GM19395 (cell line): ENCODE measurements around the gene UBE3C.
A peak's percentile ranks its signal among the peaks of the same experiment; 100 is the strongest.

Experiments used
- ATAC-seq: cut with Tn5 transposase; IDR thresholded peaks from one replicate; pipeline ENCODE4 v1.9.1; 2021; ENCODE audit warnings: mild to moderate bottlenecking, moderate library complexity; ENCODE audit not compliant: unreplicated experiment

Gene UBE3C

GRCh38 chr7:157168571-157168970 is 29.8 kb downstream of the UBE3C start:
- no peak for ATAC-seq

GRCh38 chr7:157176771-157177170 is 38.0 kb downstream of the UBE3C start:
- no peak for ATAC-seq

DNA sequence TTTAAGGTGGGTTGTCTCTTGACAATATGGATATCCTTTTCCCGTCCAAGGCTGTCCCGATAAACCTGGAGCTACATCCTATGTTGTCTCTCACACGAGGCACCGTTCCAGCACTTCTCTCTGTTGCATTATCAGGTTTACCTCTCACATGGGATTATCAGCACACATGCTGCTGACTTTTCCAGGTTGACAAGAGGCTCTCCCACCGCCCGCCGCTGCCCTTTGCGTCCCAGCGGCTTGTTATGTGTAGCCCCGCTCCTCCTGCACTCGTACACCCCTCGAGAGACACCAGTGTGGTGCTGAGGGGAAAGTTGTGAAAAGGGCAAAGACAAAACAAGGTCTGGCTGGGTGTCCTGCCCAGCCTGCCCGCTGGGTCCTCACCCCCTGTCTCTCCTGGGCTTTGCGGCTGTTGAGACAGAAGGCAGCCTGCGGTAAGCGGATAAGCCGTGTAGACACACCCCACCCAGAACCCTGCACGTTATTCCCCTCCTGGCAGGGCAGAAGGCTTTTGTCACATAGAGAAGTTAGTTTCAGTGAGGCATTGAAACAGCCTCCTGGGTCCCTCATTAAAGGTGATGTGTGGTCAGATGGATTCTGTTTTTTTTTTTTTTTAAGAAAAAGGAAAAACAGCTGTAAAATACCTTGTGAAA is 38.7 kb downstream of the UBE3C start:
- no peak for ATAC-seq

- no peak for ATAC-seq
These were observed 39.3 kb downstream of the UBE3C start for GRCh38 chr7:157177983-157178381.

DNA sequence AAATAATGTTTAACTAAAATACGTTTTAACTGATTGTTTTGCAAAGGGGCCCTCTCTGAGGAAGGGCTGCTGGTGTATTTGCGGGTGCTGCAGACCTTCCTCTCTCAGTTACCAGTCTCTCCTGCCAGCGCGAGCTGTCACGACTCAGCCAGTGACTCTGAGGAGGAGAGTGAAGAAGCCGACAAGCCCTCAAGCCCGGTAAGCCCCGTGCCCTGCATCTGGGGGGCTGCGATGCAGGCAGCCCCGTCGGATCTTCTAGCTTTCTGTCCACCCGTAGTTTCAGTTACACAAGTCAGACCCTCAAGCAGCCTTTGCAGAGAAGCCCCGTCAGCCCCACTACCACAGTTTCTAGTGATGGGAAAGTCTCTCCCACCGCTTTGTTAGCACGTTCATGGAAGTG is 45.1 kb downstream of the UBE3C start:
- ATAC-seq = no peak

DNA sequence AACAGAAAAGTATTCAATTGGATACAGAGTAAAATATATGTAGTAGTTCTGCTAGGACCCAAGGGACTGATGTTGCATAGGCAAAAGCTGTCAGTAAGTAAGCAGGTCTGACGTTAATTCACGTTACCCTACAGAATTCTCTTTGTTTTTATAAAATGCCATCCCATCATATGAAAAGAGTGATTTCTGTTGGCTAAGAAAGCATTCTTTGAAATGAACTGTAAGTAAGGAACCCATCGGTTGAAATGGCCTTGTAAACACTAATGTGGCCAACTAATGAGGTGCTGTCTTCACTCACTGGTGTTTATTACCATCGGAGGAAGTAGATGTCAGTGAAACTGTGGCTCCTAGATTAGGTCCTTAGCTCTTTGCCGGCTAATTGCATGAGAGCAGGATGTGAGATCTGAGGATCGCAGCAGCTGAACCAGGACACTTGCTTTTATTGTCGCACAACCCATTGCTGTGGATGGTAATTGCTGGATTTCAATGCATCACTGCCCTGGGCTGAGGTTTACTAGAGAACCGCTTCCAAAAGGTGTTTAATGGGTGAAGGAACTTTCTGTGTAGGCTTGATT is 49.5 kb downstream of the UBE3C start:
- ATAC-seq = no peak

DNA sequence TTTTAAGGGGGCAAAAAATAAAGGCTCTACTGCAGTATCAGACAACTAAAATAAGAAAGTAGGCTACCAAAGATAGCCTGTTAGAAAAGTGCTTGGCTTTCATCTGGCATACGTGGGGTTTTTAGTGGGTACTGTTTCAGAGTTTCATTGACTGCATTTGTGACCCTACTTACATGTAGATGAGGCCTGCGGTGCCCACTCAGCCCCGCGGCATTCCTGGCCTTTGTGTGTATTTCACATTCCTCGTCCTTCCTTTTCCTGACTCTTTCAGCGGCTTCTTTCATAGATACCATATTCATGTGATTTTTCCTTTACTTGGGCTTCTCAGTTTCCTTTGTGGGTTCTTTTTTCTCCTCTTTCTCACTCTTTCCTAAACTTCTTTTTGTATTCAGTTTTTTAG is 50.7 kb downstream of the UBE3C start:
- no peak for ATAC-seq

GRCh38 chr7:157192861-157193260 is 54.1 kb downstream of the UBE3C start:
- no peak for ATAC-seq

DNA sequence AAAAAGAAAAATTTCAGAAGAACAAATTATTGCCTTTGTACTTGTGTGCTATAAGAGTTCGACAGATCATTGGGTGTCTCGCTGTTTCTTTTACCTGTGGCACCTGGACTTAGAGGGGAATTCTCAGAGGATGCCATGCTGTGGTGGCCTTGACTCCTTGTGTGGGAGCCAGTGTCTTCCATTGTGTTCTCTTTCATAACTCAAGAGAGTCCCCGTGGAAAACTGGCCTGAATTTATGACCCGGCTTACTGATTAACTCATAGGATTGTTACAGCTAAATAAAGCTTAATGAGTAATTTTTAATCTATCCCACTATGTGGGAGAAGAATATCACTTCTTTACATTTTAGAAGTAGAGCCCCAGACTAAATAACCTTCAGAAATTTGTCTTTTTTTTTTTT is 54.5 kb downstream of the UBE3C start:
- no peak for ATAC-seq

DNA sequence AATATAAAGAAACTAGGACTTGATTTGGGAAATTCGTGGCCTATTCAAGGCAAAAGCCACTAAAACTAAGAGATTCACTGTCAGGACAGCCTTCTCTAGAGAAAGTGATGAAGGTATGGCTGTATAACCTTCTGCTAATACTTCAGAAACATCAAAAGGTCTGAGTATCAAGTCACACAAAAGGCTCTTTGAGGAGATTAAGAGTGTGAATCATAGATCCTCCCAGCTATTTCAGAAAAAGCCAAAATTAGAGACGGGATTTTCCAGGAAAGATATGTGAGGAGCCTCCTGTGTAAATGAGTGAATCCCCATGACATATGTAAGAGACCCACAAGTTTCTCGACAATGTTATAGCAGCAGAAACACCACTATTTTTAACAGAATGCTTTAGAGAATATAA is 56.2 kb downstream of the UBE3C start:
- ATAC-seq = no peak

GRCh38 chr7:157195868-157196267 is 57.1 kb downstream of the UBE3C start:
- ATAC-seq = no peak

- no peak for ATAC-seq
These were observed 65.4 kb downstream of the UBE3C start for GRCh38 chr7:157204134-157204533.

DNA sequence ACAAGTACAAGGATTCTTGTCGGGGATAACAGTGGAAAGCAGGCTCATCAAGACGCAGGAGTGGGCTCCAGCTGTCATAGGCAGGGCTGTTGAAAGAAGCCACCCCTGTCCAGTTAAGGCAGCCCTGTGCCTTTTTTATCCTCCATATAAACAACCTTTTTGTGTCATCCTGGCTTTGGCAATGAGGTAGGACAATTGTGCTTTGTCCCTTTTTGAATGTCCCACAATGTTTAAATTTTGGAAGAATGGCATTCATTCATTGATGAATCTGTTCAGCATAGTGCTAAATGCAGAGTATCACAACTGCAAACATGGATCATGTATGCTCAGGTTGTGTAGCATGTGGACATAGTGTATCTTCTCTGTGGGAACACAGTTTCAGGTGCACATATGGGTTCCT is 66.7 kb downstream of the UBE3C start:
- ATAC-seq = no peak

DNA sequence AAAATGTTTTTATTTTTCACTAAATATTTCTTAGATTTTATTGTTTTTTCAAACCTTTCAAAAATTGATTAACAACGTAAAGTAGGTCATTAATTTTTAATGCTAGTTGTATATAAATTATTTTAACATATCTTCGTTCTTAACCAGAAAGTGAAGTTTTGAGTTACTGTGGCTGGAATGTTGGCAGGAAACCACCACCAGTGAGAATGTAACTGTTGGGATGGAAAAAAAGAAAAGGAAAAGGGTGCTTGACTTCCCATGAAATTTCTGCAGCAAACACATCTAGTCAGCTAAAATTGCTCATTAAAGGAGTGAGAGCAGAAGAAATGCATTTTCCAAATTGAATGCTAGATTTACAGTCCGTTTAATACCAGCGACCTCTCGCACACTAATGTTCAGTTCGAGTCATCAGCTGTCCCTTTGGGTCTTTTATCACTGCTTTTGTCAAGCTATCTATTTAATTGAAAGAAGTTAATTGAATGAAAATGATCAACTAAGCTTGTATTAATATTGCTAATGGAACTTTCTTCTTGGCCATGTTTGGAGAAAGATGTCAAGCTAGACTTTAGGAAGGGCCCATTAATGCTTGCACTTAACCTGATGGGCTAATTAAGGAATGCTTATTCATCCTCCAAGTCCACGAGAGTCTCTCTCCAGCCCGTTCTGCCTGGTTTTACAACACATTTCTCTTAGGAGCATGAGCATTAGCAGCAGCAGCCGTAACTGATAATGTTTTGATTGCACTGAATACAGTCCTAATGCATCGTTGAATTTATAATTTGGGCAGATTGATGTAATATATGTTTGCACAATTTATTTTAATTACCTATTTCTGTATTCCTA is 70.1 kb downstream of the UBE3C start:
- no peak for ATAC-seq

- no peak for ATAC-seq
These were observed 72.0 kb downstream of the UBE3C start for GRCh38 chr7:157210682-157211081.

GRCh38 chr7:157211690-157212089 is 73.0 kb downstream of the UBE3C start:
- no peak for ATAC-seq

DNA sequence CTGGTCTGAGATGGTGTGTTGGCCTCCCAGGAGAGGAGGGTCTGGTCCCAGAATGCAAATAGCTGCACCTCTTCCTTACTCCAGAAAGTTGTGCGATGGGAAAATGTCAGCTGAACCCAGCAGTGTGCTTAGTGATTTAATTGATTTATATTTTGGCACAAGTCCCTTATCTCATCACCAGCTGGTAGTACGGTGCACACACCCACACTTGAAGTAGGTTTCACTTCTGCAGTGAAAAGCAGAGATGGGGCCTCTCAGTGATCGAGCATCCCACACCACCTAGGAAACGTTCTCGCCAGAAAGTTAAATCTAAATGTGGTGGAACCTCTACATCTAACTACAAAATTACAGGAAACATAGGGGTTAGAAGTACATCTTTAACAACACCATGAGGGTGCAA is 80.4 kb downstream of the UBE3C start:
- peak; percentile 97 for ATAC-seq

- ATAC-seq = no peak
These were observed 82.3 kb downstream of the UBE3C start for GRCh38 chr7:157220916-157221569.

DNA sequence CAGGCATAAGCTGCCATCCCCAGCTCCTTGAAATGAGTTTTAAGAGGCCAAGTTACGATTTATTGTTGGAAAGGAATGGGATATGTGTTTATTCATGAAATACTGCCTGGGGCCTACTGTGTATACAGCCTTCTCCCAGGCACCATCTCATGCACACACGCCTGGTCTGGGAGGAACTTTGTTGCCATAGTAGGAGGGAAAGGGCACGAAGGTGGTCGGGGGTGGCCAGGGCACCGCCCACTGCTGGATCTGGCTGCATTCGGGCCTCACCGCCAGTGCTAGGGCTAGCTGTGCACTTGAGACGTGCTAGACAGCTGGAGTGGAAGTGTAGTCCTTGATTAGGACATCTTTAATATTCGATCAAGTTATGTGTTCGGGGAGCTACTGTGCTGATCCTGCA is 84.0 kb downstream of the UBE3C start:
- ATAC-seq = no peak

DNA sequence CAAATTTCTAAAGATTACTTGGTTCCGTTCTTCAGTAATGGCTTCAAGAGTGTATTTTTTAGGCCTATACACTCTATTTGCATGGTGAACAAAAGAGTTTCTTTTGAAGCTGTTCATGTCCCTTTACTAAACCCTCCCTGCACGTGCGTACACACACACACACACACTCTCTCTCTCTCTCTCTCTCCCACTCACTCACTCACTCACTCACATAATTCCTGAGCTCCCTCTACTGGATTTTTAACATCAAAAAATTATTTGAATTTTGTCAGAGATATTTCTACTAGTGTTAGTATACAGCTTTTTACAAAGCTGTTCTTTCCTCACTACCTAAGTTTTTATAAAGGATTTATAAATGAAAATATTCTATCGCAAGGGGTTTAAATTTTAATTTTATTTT is 85.9 kb downstream of the UBE3C start:
- no peak for ATAC-seq

GRCh38 chr7:157228864-157229422 is 90.2 kb downstream of the UBE3C start:
- ATAC-seq = no peak
